ENCODE results near the gene SIL1. TPM values are rescaled to one million over a fixed set of nuclear protein-coding genes. Genes with fewer than 3 reads are reported as not detected.

The SIL1 gene
- total and polyA plus RNA-seq, 10 donors = 23.4 to 42.3 (median 32.6) TPM

GRCh38 chr5:139210585-139210984, 12.4 kb upstream of the SIL1 start:
- H3K27me3 ChIP-seq (replicated peaks in 1 of 7) = no peaks in the 10 kb centered on the region
- TF ChIP-seq CTCF (IDR thresholded peaks at IDR 0.05 in 8 of 11, conservative IDR thresholded peaks at IDR 0.05 in 3 of 11) (no peak), POLR2A (IDR thresholded peaks at IDR 0.05) (no peak), POLR2AphosphoS5 (IDR thresholded peaks at IDR 0.05) (no peak)
- no peak overlapping the region for H3K27ac ChIP-seq
- H3K36me3 ChIP-seq = no peaks in the 10 kb centered on the region
- intact Hi-C loops (cut with DNase I; ENCODE audit: low total_unique reads) = no loop called here
- peak; percentile 1 for DNase-seq
- WGBS, 5 donors = 79 to 92% (median 84%) methylated on average over 4 of the region's 4 CpGs
- peaks cover 0 to 8% (median 0%) of the 10 kb centered on the region in 6 donors for H3K4me1 ChIP-seq
- no peaks in the 10 kb centered on the region for H3K9me3 ChIP-seq
- H3K4me3 ChIP-seq = no peak overlapping the region

GRCh38 chr5:139207297-139208000, 9.3 kb upstream of the SIL1 start:
- intact Hi-C loops (cut with DNase I; ENCODE audit: low total_unique reads) = no loop called here
- Histone ChIP-seq H3K4me1 (no peaks in the 10 kb centered on the region), H3K27ac (no peak overlapping the region), H3K9me3 (no peaks in the 10 kb centered on the region), H3K27me3 (replicated peaks in 1 of 7) (no peaks in the 10 kb centered on the region), H3K4me3 (no peak overlapping the region), H3K36me3 (no peaks in the 10 kb centered on the region)
- no peak for DNase-seq
- 83 to 96% (median 86%) methylated on average over 3 of the region's 3 CpGs for WGBS, 5 donors
- TF ChIP-seq POLR2AphosphoS5 (IDR thresholded peaks at IDR 0.05) = no peak
- no peak for TF ChIP-seq CTCF (IDR thresholded peaks at IDR 0.05 in 8 of 11, conservative IDR thresholded peaks at IDR 0.05 in 3 of 11)
- no peak for TF ChIP-seq POLR2A (IDR thresholded peaks at IDR 0.05)

- intact Hi-C loops (cut with DNase I; ENCODE audit: low total_unique reads) = no loop called here
- Histone ChIP-seq H3K36me3 (no peaks in the 10 kb centered on the region), H3K4me1 (no peaks in the 10 kb centered on the region), H3K27ac (no peak overlapping the region), H3K9me3 (no peaks in the 10 kb centered on the region), H3K27me3 (replicated peaks in 1 of 7) (no peaks in the 10 kb centered on the region), H3K4me3 (no peak overlapping the region)
- no peak for TF ChIP-seq CTCF (IDR thresholded peaks at IDR 0.05 in 8 of 11, conservative IDR thresholded peaks at IDR 0.05 in 3 of 11)
- no peak for TF ChIP-seq POLR2AphosphoS5 (IDR thresholded peaks at IDR 0.05)
- TF ChIP-seq POLR2A (IDR thresholded peaks at IDR 0.05) = no peak
- WGBS, 5 donors = 71 to 92% (median 82%) methylated on average over 2 of the region's 2 CpGs
- no peak for DNase-seq
These were observed 7.4 kb upstream of the SIL1 start for GRCh38 chr5:139205586-139205985.

GRCh38 chr5:139205124-139205523, 7.0 kb upstream of the SIL1 start:
- H3K27ac ChIP-seq = no peak overlapping the region
- no peak overlapping the region for H3K4me3 ChIP-seq
- no peak for TF ChIP-seq CTCF (IDR thresholded peaks at IDR 0.05 in 8 of 11, conservative IDR thresholded peaks at IDR 0.05 in 3 of 11)
- no peak for TF ChIP-seq POLR2AphosphoS5 (IDR thresholded peaks at IDR 0.05)
- TF ChIP-seq POLR2A (IDR thresholded peaks at IDR 0.05) = no peak
- DNase-seq = no peak
- H3K27me3 ChIP-seq (replicated peaks in 1 of 7) = no peaks in the 10 kb centered on the region
- H3K4me1 ChIP-seq = no peaks in the 10 kb centered on the region
- no peaks in the 10 kb centered on the region for H3K36me3 ChIP-seq
- intact Hi-C loops (cut with DNase I; ENCODE audit: low total_unique reads) = no loop called here
- H3K9me3 ChIP-seq = no peaks in the 10 kb centered on the region
- 29 to 48% (median 44%) methylated on average over 4 of the region's 4 CpGs for WGBS, 5 donors

All from spleen (tissue), 11 donors.